Measurements from ENCODE around the gene CAMK2N2.

DNA sequence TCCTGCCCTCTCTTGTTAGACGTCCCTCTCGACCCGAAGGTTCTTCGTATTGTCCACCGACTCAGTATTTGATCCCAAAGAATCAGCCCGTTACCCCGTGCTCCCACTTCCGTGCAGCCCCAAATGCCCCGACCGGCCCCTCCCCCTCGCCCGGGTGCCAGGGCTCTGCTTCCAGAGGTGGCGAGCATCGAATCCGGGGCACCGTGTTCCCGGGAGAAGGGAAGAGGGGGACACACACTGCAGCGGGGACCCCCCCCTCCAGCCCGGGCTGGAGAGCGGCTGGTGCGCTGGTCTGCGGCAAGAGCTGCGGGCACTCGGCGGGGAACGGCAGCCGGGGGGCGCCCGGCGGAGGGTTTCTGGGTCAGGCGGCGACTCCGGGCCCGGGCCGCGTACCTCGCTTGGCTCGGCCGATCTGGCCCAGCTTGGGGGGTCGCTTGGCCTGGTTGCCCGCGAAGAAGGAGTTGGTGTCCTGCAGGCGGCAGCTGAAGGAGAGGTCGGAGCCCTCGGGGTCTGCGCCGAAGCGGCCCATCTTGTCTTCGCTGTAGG, 556 bp downstream of the CAMK2N2 start:
- TF ChIP-seq, protein P1, sequence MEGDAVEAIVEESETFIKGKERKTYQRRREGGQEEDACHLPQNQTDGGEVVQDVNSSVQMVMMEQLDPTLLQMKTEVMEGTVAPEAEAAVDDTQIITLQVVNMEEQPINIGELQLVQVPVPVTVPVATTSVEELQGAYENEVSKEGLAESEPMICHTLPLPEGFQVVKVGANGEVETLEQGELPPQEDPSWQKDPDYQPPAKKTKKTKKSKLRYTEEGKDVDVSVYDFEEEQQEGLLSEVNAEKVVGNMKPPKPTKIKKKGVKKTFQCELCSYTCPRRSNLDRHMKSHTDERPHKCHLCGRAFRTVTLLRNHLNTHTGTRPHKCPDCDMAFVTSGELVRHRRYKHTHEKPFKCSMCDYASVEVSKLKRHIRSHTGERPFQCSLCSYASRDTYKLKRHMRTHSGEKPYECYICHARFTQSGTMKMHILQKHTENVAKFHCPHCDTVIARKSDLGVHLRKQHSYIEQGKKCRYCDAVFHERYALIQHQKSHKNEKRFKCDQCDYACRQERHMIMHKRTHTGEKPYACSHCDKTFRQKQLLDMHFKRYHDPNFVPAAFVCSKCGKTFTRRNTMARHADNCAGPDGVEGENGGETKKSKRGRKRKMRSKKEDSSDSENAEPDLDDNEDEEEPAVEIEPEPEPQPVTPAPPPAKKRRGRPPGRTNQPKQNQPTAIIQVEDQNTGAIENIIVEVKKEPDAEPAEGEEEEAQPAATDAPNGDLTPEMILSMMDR (conservative IDR thresholded peaks at IDR 0.05) = no peak
- TF ChIP-seq ZFX (IDR thresholded peaks at IDR 0.05) = no peak

Measured in C4-2B (cell line).